Measurements from ENCODE around the gene WDFY1. TPM values are rescaled to one million over a fixed set of nuclear protein-coding genes. Genes with fewer than 3 reads are reported as not detected.

The WDFY1 gene
- total and polyA plus RNA-seq, 2 donors (not counting 1 experiment from before 2014, with no cell fraction given) = 28.8 to 76.0 TPM

DNA sequence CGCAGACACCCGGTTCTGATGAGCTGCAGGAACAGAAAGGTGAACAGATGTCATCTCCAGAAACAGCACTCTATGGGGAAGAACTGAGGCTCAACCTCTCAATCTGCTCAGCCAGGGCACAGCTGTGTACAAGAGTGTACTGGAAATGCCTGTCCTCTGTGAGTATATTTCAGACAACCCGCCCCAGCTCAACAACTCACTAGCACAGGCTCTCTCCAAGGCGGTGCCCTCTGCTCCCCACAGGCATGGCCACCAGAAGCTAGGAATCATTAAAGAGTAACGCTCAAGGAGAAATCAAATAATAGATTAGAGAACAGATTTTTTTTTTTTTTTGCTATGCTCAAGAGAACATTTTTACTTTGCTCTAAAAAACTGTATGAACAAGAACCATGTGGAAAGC is 43.8 kb downstream of the WDFY1 start:
- no peak for TF ChIP-seq EZH2 (IDR thresholded peaks at IDR 0.05; ENCODE audit: borderline replicate concordance, insufficient read depth, low read depth, low read length, poor library complexity, severe bottlenecking)
- TF ChIP-seq, protein P1, sequence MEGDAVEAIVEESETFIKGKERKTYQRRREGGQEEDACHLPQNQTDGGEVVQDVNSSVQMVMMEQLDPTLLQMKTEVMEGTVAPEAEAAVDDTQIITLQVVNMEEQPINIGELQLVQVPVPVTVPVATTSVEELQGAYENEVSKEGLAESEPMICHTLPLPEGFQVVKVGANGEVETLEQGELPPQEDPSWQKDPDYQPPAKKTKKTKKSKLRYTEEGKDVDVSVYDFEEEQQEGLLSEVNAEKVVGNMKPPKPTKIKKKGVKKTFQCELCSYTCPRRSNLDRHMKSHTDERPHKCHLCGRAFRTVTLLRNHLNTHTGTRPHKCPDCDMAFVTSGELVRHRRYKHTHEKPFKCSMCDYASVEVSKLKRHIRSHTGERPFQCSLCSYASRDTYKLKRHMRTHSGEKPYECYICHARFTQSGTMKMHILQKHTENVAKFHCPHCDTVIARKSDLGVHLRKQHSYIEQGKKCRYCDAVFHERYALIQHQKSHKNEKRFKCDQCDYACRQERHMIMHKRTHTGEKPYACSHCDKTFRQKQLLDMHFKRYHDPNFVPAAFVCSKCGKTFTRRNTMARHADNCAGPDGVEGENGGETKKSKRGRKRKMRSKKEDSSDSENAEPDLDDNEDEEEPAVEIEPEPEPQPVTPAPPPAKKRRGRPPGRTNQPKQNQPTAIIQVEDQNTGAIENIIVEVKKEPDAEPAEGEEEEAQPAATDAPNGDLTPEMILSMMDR (IDR thresholded peaks at IDR 0.05) = no peak
- H3K4me2 ChIP-seq (replicated peaks; ENCODE audit: low read depth, low read length, poor library complexity, severe bottlenecking) = no peak overlapping the region
- intact Hi-C loops (cut with micrococcal nuclease) = no loop called here
- POLR2A ChIA-PET = no interaction called here
- no peak overlapping the region for H3K4me3 Mint-ChIP-seq
- peak overlapping the region; percentile 59 for H3K27ac Mint-ChIP-seq
- CTCF ChIA-PET = interaction anchor here (1.2 to 1.8 kb wide), 3 partner anchors 62 to 104 kb away, joined by 4 to 8 read pairs (median 6); no protein-coding TSS in a partner anchor
- no peak overlapping the region for H3K4me3 ChIP-seq (ENCODE audit: control extremely low read depth in 1 of 5, extremely low read depth in 1 of 5, insufficient read depth in 1 of 5, low read depth in 2 of 5, low read length in 4 of 5)
- no peak overlapping the region for H2AFZ ChIP-seq (ENCODE audit: insufficient read depth, low read depth, low read length, poor library complexity, severe bottlenecking)
- no peak overlapping the region for H3K9ac ChIP-seq (ENCODE audit: low read length)
- H3K9me3 Mint-ChIP-seq (ENCODE audit: insufficient read depth) = no peaks in the 10 kb centered on the region
- peaks cover 21 to 22% of the 10 kb centered on the region in 2 donors for H3K4me1 ChIP-seq (ENCODE audit: control insufficient read depth in 2 of 2, insufficient read depth in 2 of 2, low read length in 2 of 2)
- H4K20me1 ChIP-seq (ENCODE audit: control insufficient read depth, insufficient read depth, low read length, poor library complexity, severe bottlenecking) = no peaks in the 10 kb centered on the region
- no peaks in the 10 kb centered on the region for H3K9me3 ChIP-seq (ENCODE audit: control extremely low read depth in 1 of 3, control insufficient read depth in 2 of 3, insufficient read depth in 1 of 3, low read length in 2 of 3)
- H3K79me2 ChIP-seq (ENCODE audit: control insufficient read depth, insufficient read depth, low read length) = peaks cover 5% of the 10 kb centered on the region
- no peak for ATAC-seq (ENCODE audit: low read depth)
- H3K4me1 Mint-ChIP-seq = peaks cover 32% of the 10 kb centered on the region
- no peaks in the 10 kb centered on the region for H3K27me3 Mint-ChIP-seq
- H3K36me3 ChIP-seq (replicated peaks in 1 of 2; ENCODE audit: control extremely low read depth in 1 of 2, control insufficient read depth in 1 of 2, extremely low read depth in 1 of 2, insufficient read depth in 2 of 2, low read length in 1 of 2) = peaks cover 8 to 14% of the 10 kb centered on the region in 2 experiments
- WGBS (ENCODE audit: insufficient coverage) = 95% methylated on average over 2 of the region's 5 CpGs
- no peaks in the 10 kb centered on the region for H3K27me3 ChIP-seq (replicated peaks in 1 of 4; ENCODE audit: control extremely low read depth in 1 of 4, control insufficient read depth in 3 of 4, insufficient read depth in 4 of 4, low read length in 3 of 4)
- H3K27ac ChIP-seq (ENCODE audit: low read length in 2 of 2) = no peak overlapping the region
- no peak for DNase-seq

DNA sequence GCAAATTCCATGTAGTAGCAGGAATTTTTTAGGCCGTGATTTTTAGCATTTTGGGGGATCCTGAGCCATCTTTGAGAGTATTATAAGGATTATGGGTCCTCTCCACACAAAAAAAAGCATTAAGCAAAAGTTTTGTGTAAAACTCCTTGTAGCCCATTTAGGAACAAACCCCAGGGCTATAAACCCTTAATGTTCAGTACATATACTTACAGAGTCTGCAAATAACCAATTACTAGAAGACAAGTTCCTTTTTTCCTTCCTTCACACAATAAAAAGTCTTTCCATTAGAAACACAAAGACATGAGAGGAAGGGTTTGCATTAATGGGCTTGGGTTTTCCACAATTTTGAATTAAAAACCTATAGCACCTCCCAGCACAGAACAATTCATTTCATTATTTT is 44.6 kb downstream of the WDFY1 start:
- Mint-ChIP-seq H3K9me3 (ENCODE audit: insufficient read depth) (no peaks in the 10 kb centered on the region), H3K4me1 (peaks cover 37% of the 10 kb centered on the region), H3K27ac (no peak overlapping the region), H3K4me3 (no peak overlapping the region), H3K27me3 (no peaks in the 10 kb centered on the region)
- ChIA-PET CTCF (interaction anchor here (1.2 to 2.1 kb wide), 3 partner anchors 29 to 69 kb away, joined by 5 to 8 read pairs (median 6); no protein-coding TSS in a partner anchor), POLR2A (no interaction called here)
- no peak for TF ChIP-seq EZH2 (IDR thresholded peaks at IDR 0.05; ENCODE audit: borderline replicate concordance, insufficient read depth, low read depth, low read length, poor library complexity, severe bottlenecking)
- TF ChIP-seq, protein P1 (IDR thresholded peaks at IDR 0.05) = no peak
- Histone ChIP-seq H3K9ac (ENCODE audit: low read length) (no peak overlapping the region), H3K9me3 (ENCODE audit: control extremely low read depth in 1 of 3, control insufficient read depth in 2 of 3, insufficient read depth in 1 of 3, low read length in 2 of 3) (no peaks in the 10 kb centered on the region), H2AFZ (ENCODE audit: insufficient read depth, low read depth, low read length, poor library complexity, severe bottlenecking) (no peak overlapping the region), H3K4me1 (ENCODE audit: control insufficient read depth in 2 of 2, insufficient read depth in 2 of 2, low read length in 2 of 2) (peaks cover 28 to 30% of the 10 kb centered on the region in 2 donors), H3K27ac (ENCODE audit: low read length in 2 of 2) (no peak overlapping the region), H3K27me3 (replicated peaks in 1 of 4; ENCODE audit: control extremely low read depth in 1 of 4, control insufficient read depth in 3 of 4, insufficient read depth in 4 of 4, low read length in 3 of 4) (no peaks in the 10 kb centered on the region), H3K4me2 (replicated peaks; ENCODE audit: low read depth, low read length, poor library complexity, severe bottlenecking) (no peak overlapping the region), H3K79me2 (ENCODE audit: control insufficient read depth, insufficient read depth, low read length) (peaks cover 5% of the 10 kb centered on the region), H3K36me3 (replicated peaks in 1 of 2; ENCODE audit: control extremely low read depth in 1 of 2, control insufficient read depth in 1 of 2, extremely low read depth in 1 of 2, insufficient read depth in 2 of 2, low read length in 1 of 2) (peaks cover 8 to 14% of the 10 kb centered on the region in 2 experiments), H4K20me1 (ENCODE audit: control insufficient read depth, insufficient read depth, low read length, poor library complexity, severe bottlenecking) (no peaks in the 10 kb centered on the region), H3K4me3 (ENCODE audit: control extremely low read depth in 1 of 5, extremely low read depth in 1 of 5, insufficient read depth in 1 of 5, low read depth in 2 of 5, low read length in 4 of 5) (no peak overlapping the region)
- WGBS (ENCODE audit: insufficient coverage) = no CpG with 5 or more reads among the region's 1 CpG
- ATAC-seq (ENCODE audit: low read depth) = no peak
- intact Hi-C loops (cut with micrococcal nuclease) = no loop called here
- DNase-seq = no peak

Measured in B cell (primary cell).